Activated B cell treated with CpG ODN at 0.5 μM for 24 hours (primary cell): ENCODE results near the gene HHLA2. TPM values are rescaled to one million over a fixed set of nuclear protein-coding genes. Genes with fewer than 3 reads are reported as not detected.

Source experiments
- ATAC-seq: fragments of 200-7000 bp; cut with Tn5 transposase; one replicate; pipeline ENCODE4 v1.10.0; 2021; ENCODE audit warnings: low read depth, mild to moderate bottlenecking, moderate library complexity
- CTCF ChIA-PET: fragments of 350-600 bp; sonication (Branson Sonifier 250); formaldehyde crosslinking; loops from one replicate; lab custom pipeline; 2021; ENCODE audit warnings: antibody characterized with exemption; lab: Charles Lee
- POLR2A ChIA-PET: fragments of 350-600 bp; sonication (Branson Sonifier 250); formaldehyde crosslinking; loops from one replicate; lab custom pipeline; 2021; ENCODE audit warnings: antibody characterized with exemption; lab: Charles Lee
- DNase-seq: peaks from one replicate; pipeline ENCODE4 v3.0.0; 2022
- H3K27ac Mint-ChIP-seq: one replicate; pipeline ENCODE4 v1.8.0; 2020; ENCODE audit warnings: mixed read lengths
- H3K27me3 Mint-ChIP-seq: one replicate; pipeline ENCODE4 v1.8.0; 2021; ENCODE audit warnings: mixed read lengths
- H3K36me3 Mint-ChIP-seq: one replicate; pipeline ENCODE4 v1.8.0; 2021; ENCODE audit warnings: low read depth, mixed read lengths
- H3K4me1 Mint-ChIP-seq: one replicate; pipeline ENCODE4 v1.8.0; 2021; ENCODE audit warnings: mixed read lengths
- H3K4me3 Mint-ChIP-seq: one replicate; pipeline ENCODE4 v1.8.0; 2020; ENCODE audit warnings: mild to moderate bottlenecking, mixed read lengths
- H3K9me3 Mint-ChIP-seq: one replicate; pipeline ENCODE4 v1.8.0; 2020; ENCODE audit warnings: mixed read lengths
- CTCF ChIP-seq: fragments of 200-600 bp; IDR thresholded peaks from one replicate; pipeline ENCODE4 v1.8.0; 2022; ENCODE audit warnings: antibody characterized with exemption, mild to moderate bottlenecking
- intact Hi-C: fragments of 100-400 bp; cut with micrococcal nuclease; formaldehyde crosslinking; loops from one replicate; pipeline ENCODE4 v1.15.1; 2024
- total RNA-seq: library from RNA; stranded (reverse); gene quantifications from 2 replicates; pipeline ENCODE4 v1.2.3, GENCODE V29; 2022

Gene HHLA2
- total RNA-seq, 1 donor from 2014 or later, result 1.00 TPM

DNA sequence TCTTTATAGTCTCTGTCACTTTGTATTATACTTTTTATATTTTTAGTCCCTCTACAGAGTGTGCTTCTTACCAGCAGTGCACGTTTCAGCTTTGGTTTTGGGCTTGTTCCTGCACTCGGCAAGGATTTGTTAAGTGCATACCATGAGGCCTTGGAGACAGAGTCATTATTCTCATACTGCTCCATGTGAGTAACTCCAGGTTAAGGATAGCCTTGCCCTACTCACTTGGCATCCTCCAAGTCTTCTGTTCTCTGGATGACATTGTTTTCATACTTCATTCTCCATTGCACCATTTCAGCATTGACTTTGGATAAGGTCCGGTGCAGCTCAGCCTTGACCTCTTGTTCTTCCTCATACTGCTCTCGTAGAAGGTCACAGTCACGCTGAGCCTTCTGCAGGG lies 117.7 kb downstream of the HHLA2 start:
- Mint-ChIP-seq H3K27me3 (peaks cover 1% of the 10 kb centered on the region), H3K9me3 (no peaks in the 10 kb centered on the region), H3K36me3 (no peaks in the 10 kb centered on the region), H3K27ac (no peak overlapping the region), H3K4me3 (no peak overlapping the region), H3K4me1 (peaks cover 1% of the 10 kb centered on the region)
- DNase-seq, result no peak
- ChIA-PET POLR2A (interaction anchor here (0.5 kb wide), 1 partner anchor 29 kb away, joined by 3 read pairs; no protein-coding TSS in a partner anchor), CTCF (interaction anchor here (1.1 kb wide), 1 partner anchor 64 kb away, joined by 4 read pairs; no protein-coding TSS in a partner anchor)
- ATAC-seq, result no peak
- intact Hi-C loops, result no loop called here
- no peak for TF ChIP-seq CTCF

DNA sequence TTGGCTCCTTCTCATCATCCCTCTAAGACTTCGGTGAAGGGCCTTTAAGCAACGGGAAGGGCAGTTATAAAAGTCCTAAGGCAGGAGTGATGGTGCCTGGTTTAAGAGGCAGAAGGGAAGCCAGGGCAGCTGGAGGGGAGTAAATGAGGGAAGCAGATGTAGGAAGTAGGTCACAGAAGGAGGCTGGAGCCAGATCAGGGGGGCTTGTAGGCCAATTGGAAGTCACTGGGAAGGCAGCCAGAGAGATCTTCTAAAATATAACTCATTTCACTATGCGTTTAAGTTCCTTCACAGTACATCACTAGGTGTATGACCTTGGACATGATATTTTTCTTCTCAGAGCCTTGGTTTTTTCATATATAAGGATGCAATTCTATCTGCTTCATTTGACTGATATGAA lies 119.3 kb downstream of the HHLA2 start:
- DNase-seq (no peak), ATAC-seq (no peak)
- Mint-ChIP-seq H3K4me1 (peaks cover 1% of the 10 kb centered on the region), H3K4me3 (no peak overlapping the region), H3K27me3 (peaks cover 1% of the 10 kb centered on the region), H3K27ac (no peak overlapping the region), H3K36me3 (no peaks in the 10 kb centered on the region), H3K9me3 (no peaks in the 10 kb centered on the region)
- intact Hi-C loops, result no loop called here
- ChIA-PET CTCF (no interaction called here), POLR2A (no interaction called here)
- no peak for TF ChIP-seq CTCF

DNA sequence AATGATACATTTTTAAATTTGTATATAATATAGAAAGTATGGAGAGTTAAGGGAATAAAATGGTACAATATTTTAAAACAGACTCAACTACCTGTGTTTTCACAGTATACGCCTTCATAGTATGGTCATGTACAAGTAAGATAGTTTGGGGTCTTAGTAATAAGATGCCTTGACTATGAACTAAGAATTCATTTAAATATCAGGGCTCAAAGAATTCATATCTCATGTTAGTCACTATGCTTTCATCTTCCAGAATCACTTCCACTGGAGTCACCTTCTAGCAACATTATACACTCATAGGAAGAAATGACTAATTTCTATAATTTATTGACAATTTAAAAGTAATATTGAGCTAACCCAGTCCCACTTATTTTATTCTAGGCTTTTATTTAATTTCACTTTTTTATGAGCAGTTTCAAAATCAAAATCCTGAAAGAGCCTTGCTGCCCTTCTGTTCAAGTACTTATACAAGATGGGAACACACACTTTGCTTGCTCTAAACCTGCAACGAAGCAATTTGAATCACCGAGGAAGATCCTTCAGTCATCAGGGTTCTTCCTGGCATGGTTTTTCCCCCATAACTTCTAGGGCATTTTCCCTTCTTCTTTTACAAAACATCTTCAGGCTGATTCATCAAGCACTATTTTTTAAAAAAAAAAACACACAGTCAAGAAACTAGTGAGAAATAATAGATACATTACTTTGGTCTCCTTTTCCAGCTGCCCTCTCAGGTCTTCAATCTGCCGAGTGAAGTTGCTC lies 119.9 kb downstream of the HHLA2 start:
- Mint-ChIP-seq H3K4me3 (no peak overlapping the region), H3K27ac (no peak overlapping the region), H3K27me3 (peaks cover 1% of the 10 kb centered on the region), H3K36me3 (no peaks in the 10 kb centered on the region), H3K9me3 (no peaks in the 10 kb centered on the region), H3K4me1 (peaks cover 1% of the 10 kb centered on the region)
- no peak for DNase-seq
- TF ChIP-seq CTCF, result no peak
- intact Hi-C loops, result no loop called here
- no peak for ATAC-seq
- ChIA-PET POLR2A (no interaction called here), CTCF (no interaction called here)

- H3K4me1 Mint-ChIP-seq, result no peaks in the 10 kb centered on the region
- H3K27ac Mint-ChIP-seq, result no peak overlapping the region
- no peaks in the 10 kb centered on the region for H3K9me3 Mint-ChIP-seq
- ATAC-seq, result no peak
- intact Hi-C loops, result no loop called here
- no peak overlapping the region for H3K4me3 Mint-ChIP-seq
- ChIA-PET CTCF (no interaction called here), POLR2A (no interaction called here)
- no peak for TF ChIP-seq CTCF
- no peak for DNase-seq
- H3K36me3 Mint-ChIP-seq, result no peaks in the 10 kb centered on the region
- no peaks in the 10 kb centered on the region for H3K27me3 Mint-ChIP-seq
These were observed 124.6 kb downstream of the HHLA2 start for GRCh38 chr3:108420926-108421325.

Other genes with a start within 250 kb of the HHLA2 start
- 158 and 184 TPM in 2 replicates for gene CD47, start 205.5 kb upstream of the HHLA2 start, total RNA-seq
- gene IFT57, start 74.1 kb upstream of the HHLA2 start, total RNA-seq, result 63.2 and 64.9 TPM in 2 replicates
- gene MYH15, start 214.0 kb downstream of the HHLA2 start, total RNA-seq, result 0.02 and 0.09 TPM in 2 replicates